Tibial nerve (tissue), 4 donors: ENCODE measurements around the gene EIF2S1. TPM values are rescaled to one million over a fixed set of nuclear protein-coding genes. Genes with fewer than 3 reads are reported as not detected.
"Not testable (repeated sequence)": the region's sequence is repeated elsewhere in the genome, so short reads cannot be mapped to it uniquely, and the experiment has no call there.

Experiments
- DNase-seq, 2 donors: peaks; one replicate each; pipeline ENCODE4 v3.0.0-alpha.2; 2019; ENCODE audit warnings: low spot score in 2 of 2
- H3K27ac ChIP-seq, 4 donors: fragments of 200-600 bp; sonication (generic) in 3 of 4; one replicate each; pipeline ENCODE4 v1.5.1; 2017 to 2019; ENCODE audit warnings: mild to moderate bottlenecking in 1 of 4
- H3K27me3 ChIP-seq, 2 donors: fragments of 200-600 bp; sonication (generic) in 1 of 2; one replicate each; pipeline versions ENCODE4 v1.5.1 to v1.6.0; 2017 to 2019
- H3K36me3 ChIP-seq, 3 donors: fragments of 200-600 bp; sonication (generic); one replicate each; pipeline ENCODE4 v1.5.1; 2018 to 2019
- H3K4me1 ChIP-seq, 4 donors: fragments of 200-600 bp; sonication (generic) in 3 of 4; one replicate each; pipeline ENCODE4 v1.5.1; 2017 to 2019
- H3K4me3 ChIP-seq, 4 donors: fragments of 200-600 bp; sonication (generic) in 3 of 4; one replicate each; pipeline ENCODE4 v1.5.1; 2017 to 2019; ENCODE audit warnings: mild to moderate bottlenecking in 1 of 4, moderate library complexity in 1 of 4
- H3K9me3 ChIP-seq, 4 donors: fragments of 200-600 bp; sonication (generic) in 3 of 4; one replicate each; pipeline ENCODE4 v1.5.1; 2017 to 2019
- CTCF ChIP-seq, 5 experiments: fragments of 200-600 bp in 3 of 5; fragments of 450-650 bp in 2 of 5; sonication (generic) in 3 of 5; IDR thresholded peaks; one replicate each; pipeline ENCODE4 v1.5.1; 2016 to 2019; ENCODE audit warnings: antibody characterized with exemption in 5 of 5, mild to moderate bottlenecking in 3 of 5, moderate library complexity in 2 of 5
- EP300 ChIP-seq, 2 donors: sonication (generic); formaldehyde crosslinking; IDR thresholded peaks; one replicate each; pipeline ENCODE4 v1.6.1; 2017; ENCODE audit warnings: antibody characterized with exemption in 2 of 2, mild to moderate bottlenecking in 1 of 2
- POLR2A ChIP-seq, 2 donors: fragments of 450-650 bp; IDR thresholded peaks; one replicate each; pipeline ENCODE4 v1.6.1; 2017; ENCODE audit warnings: antibody characterized with exemption in 2 of 2, mild to moderate bottlenecking in 2 of 2, moderate library complexity in 2 of 2
- WGBS, 2 donors: methylation state at CpG; one replicate each; pipeline ENCODE4 v1.1.5; 2018; 5-methylcytosine and 5-hydroxymethylcytosine counted together
- total RNA-seq, 4 donors: library from RNA; depleted of rRNA; stranded (reverse); fragments of >200 nt; gene quantifications; one replicate each; pipeline ENCODE4 v1.1.0, GENCODE V29; 2016

Gene EIF2S1
- total RNA-seq, 4 donors from 2014 or later = 34.8 to 71.9 (median 61.3) TPM

- H3K36me3 ChIP-seq = no peaks in the 10 kb centered on the region
- H3K4me3 ChIP-seq = no peak overlapping the region
- no peaks in the 10 kb centered on the region for H3K27me3 ChIP-seq
- 52 to 64% methylated on average over 2 of the region's 2 CpGs for WGBS, 2 donors
- no peak for DNase-seq
- H3K4me1 ChIP-seq = no peaks in the 10 kb centered on the region
- no peak for TF ChIP-seq EP300 (IDR thresholded peaks at IDR 0.05)
- TF ChIP-seq CTCF (IDR thresholded peaks at IDR 0.05) = no peak
- no peak for TF ChIP-seq POLR2A (IDR thresholded peaks at IDR 0.05)
- H3K27ac ChIP-seq = no peak overlapping the region
- no peaks in the 10 kb centered on the region for H3K9me3 ChIP-seq
These were observed 36.3 kb downstream of the EIF2S1 start for GRCh38 chr14:67396381-67396970.

GRCh38 chr14:67397536-67397935 lies 37.4 kb downstream of the EIF2S1 start:
- TF ChIP-seq POLR2A (IDR thresholded peaks at IDR 0.05) (no peak), CTCF (IDR thresholded peaks at IDR 0.05) (no peak), EP300 (IDR thresholded peaks at IDR 0.05) (no peak)
- H3K4me1 ChIP-seq = no peaks in the 10 kb centered on the region
- no peak overlapping the region for H3K27ac ChIP-seq
- H3K9me3 ChIP-seq = no peaks in the 10 kb centered on the region
- no peaks in the 10 kb centered on the region for H3K36me3 ChIP-seq
- WGBS, 2 donors = 93 to 96% methylated on average over 9 of the region's 9 CpGs
- no peaks in the 10 kb centered on the region for H3K27me3 ChIP-seq
- no peak for DNase-seq
- no peak overlapping the region for H3K4me3 ChIP-seq

GRCh38 chr14:67400434-67400833 lies 40.3 kb downstream of the EIF2S1 start:
- DNase-seq = no peak
- 80 to 81% methylated on average over 4 of the region's 4 CpGs for WGBS, 2 donors
- Histone ChIP-seq H3K4me3 (no peak overlapping the region), H3K27ac (no peak overlapping the region), H3K9me3 (no peaks in the 10 kb centered on the region), H3K4me1 (no peaks in the 10 kb centered on the region), H3K27me3 (no peaks in the 10 kb centered on the region), H3K36me3 (no peaks in the 10 kb centered on the region)
- TF ChIP-seq CTCF (IDR thresholded peaks at IDR 0.05) = no peak
- TF ChIP-seq POLR2A (IDR thresholded peaks at IDR 0.05) = no peak
- no peak for TF ChIP-seq EP300 (IDR thresholded peaks at IDR 0.05)

GRCh38 chr14:67405771-67406170 lies 45.6 kb downstream of the EIF2S1 start:
- H3K27me3 ChIP-seq = no peaks in the 10 kb centered on the region
- TF ChIP-seq CTCF (IDR thresholded peaks at IDR 0.05) = no peak
- TF ChIP-seq EP300 (IDR thresholded peaks at IDR 0.05) = no peak
- TF ChIP-seq POLR2A (IDR thresholded peaks at IDR 0.05) = no peak
- no peak overlapping the region for H3K27ac ChIP-seq
- no peak overlapping the region for H3K4me3 ChIP-seq
- no peak for DNase-seq
- H3K36me3 ChIP-seq = no peaks in the 10 kb centered on the region
- H3K9me3 ChIP-seq = no peaks in the 10 kb centered on the region
- no peaks in the 10 kb centered on the region for H3K4me1 ChIP-seq
- 93 to 96% methylated on average over 5 of the region's 5 CpGs for WGBS, 2 donors

- Histone ChIP-seq H3K27me3 (peaks cover 0 to 14% of the 10 kb centered on the region in 2 donors), H3K4me1 (peaks cover 0 to 11% (median 3%) of the 10 kb centered on the region in 4 donors)
- not testable (repeated sequence) for H3K9me3 ChIP-seq, H3K27ac ChIP-seq, H3K36me3 ChIP-seq, H3K4me3 ChIP-seq, DNase-seq
- 80 to 85% methylated on average over 7 of the region's 7 CpGs for WGBS, 2 donors
These were observed 48.1 kb downstream of the EIF2S1 start for GRCh38 chr14:67408122-67408801.
